Nucleus accumbens (tissue), 56 donors: ENCODE data around the gene SDCBP2.
A peak's percentile ranks its signal among the peaks of the same experiment; 100 is the strongest.

Experiments
- DNase-seq, 56 donors: peaks; one replicate each; lab custom pipeline; 2025; lab: John Stamatoyannopoulos, UW

The SDCBP2 gene

DNA sequence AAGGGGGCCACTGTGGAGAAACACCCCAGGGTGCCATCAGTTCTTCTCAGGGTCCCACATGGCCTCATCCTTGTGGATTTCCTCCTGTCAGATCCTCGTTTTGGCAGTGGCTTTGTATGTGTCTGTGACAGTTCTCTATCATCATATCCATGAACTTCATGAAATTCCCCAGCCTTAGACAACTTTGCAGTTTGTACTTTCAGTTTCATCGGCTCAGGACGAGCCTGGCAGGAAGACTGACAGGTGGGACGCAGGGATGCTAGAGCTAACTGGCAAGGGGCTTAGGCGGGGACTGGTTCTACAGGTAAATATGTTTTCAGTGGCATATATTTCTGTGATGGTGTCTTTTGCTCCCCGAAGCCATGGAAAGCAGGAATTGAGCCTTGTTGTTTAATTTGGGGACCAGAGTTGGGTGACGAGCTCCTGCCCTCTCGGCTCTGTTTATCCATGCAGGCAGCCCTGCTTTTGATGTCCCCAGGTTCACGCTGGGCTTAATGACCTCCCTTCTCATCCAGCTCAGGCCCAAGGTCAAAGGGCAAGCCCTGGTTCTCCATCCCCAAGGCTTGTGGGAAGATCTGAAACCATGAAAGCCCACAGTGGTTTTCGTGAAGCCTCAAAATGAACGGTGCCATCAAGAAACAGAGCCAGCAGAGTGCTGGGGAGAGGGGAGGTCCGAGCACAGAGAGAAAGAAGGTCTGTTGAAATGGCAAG is 11.2 kb downstream of the SDCBP2 start:
- no peak for DNase-seq

DNA sequence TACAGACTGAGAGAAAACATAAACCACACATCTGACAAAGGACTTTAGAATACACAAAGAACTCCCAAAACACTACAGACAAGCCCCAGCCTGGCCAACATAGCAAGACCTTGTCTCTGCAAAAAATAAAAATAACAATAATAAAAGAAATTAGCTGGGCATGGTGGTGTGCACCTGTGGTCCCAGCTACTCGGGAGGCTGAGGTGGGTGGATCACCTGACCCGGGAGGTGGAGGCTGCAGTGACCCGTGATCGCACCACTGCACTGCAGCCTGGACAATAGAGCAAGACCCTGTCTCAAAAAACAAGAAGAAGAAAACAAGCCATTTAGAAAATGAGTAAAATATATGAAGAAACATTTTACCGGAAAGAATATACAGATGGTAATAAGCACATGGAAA is 13.1 kb downstream of the SDCBP2 start:
- DNase-seq: no peak

DNA sequence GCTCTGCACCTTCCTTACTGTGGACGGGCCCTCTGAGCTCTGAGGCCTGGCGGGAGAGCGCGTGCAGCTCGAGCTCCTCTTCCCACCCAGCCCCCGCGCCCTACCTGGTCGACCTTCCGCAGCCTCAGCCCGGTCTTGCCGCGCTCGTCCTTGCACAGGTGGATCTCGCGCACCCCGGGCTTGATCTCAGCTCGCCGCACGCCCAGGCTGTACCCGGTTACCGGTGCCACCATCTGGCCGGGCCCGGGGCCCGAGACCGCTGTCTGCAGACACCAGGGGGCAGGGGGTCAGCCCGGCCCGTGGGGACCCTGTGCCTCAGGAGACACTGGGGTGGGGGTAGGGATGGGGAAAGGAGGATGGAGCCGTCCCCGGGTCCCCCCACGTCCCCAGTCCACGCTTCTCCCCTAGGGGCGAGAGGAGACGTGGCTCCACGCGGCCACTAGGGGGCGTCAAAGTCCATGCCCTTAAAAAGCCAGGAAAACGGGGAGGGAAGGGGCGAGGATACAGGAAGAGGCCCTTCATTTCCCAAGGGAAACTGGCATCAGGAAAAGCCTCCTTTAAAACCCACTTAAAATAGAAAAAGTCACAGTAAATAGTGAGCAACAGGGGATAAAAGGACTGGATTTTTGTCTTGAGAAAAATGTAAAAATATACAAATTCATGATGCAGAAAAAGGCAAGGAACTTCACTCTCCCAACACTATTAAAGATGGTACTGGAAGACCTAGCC is 15.5 kb downstream of the SDCBP2 start:
- DNase-seq: peak in 51 of 56 donors; percentile 22 to 87 (median 61)

DNA sequence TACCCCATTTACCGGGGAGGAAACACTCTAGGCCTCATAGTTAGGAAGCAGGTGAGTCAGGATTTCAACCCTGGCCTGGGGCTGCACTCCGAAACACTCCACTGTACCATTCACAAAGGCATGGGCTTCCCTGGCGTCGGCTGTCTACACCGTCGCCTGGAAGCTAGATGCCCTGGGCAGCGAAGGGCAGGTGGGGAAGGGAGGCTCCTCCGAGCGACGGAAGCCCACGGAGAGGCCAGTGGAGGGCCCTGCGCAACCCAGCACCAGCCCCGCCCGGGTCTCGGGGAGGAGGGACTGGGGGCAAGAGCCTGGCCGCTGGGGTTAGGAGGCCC is 16.1 kb downstream of the SDCBP2 start:
- DNase-seq: no peak

DNA sequence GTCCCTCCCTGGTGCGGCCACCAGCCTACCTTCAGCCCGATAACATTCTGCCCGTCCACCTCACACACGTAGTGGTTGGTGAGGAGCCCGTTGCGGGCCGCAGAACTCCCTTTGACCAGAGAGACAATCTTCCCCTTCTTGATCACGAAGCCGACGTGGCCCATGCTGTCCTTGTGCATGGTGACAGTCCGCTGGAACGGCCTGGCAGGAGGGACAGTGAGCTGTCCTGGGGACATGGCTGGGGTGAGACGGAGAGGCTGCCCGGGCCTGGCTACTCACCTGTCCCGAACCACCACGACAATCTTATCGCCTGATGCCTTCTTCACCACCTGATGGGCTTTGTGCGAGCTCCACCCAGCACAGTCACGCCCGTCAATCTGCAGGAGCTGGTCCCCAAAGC is 16.6 kb downstream of the SDCBP2 start:
- DNase-seq: no peak

DNA sequence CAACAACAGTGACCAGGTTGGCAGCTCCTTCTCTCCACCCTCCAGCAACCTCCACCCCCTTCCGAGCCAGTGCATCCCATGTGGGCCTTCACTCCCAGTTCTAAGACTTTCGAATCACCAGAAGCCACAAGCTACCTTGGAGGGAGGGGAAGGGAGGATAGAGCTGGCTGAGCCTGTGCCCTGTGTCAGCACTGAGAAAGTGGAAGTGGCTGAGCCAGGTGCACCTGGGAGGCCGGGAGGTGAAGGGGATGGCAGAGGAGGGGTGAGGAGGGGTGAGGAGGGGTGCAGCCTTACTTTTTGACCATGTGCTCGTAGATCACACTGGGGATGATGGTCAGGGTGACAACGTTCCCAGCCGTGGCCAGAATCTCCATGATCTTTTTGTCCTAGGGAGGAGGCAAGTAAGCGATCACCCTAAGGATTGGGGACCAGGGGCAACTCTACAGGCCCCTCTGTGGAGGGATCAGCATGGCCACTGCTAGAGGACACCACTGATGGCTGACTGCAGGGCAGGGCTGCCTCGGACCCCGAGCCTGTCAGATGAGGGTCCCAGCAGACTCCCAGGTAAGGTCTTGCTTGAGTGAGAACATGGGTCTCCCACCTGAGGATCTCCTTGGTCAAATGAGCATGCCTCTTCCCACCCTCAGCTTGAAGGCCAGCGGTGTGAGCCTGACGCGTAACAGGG is 18.3 kb downstream of the SDCBP2 start:
- no peak for DNase-seq

DNA sequence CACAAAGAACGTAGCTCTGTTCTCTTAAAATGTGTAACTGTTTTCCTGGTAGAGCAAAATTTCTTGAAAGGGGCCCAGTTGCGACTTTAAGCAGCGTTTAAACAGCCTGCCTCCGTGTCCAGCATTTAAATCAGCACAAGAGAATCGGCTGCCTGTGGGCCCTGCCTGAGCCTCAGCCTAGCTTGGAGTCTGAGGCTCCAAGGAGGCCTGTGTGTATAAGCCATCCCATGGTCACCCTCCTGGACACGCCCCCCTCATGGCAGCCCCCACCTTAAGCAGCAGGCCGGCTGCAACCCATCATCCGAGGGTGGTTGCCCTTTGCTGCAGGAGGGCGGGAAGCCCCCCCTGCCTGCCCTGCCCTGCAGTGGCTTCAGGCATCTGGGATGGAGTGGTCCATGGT is 18.9 kb downstream of the SDCBP2 start:
- DNase-seq: peak in 16 of 56 donors; percentile 5 to 58 (median 26)

DNA sequence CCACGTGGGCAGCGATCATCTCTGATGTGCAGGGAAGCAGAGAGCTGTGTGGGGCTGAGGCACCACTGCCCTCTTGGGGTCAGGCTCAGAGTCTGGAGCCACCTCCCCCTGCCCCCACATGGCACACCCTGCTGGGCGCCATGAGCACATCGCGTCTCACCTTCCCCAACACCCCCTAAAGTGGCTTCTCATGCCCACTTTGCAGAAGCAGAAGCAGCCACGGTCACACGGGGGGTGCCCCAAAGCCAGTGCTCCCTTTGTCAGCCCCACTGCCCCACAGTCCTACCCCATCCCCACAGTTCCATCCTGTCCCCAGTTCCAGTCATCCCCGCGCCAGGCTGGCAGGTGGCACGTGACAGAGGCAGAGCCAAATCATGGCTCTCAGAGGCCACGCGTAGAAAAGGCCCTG is 19.5 kb downstream of the SDCBP2 start:
- peak in 8 of 56 donors; percentile 16 to 45 (median 34) for DNase-seq

DNA sequence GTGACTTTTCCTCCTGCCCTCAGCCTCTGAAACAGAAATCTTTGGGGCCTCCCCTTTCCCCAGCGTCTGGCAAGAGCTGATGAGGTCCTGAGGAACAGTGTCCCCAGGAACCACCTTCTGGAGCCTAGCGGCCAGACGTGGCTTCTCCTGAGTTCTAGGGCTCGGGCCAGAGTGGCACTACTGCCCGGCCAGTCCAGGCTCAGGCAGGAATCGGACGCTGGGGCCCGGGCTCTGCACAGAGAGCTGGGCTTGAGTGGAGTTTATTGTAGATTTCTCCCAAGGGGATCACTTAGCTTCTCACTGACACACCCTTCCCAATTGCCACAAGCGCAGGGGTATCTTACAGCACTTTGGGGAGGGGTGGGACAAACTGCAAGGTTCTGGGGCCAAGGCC is 20.2 kb downstream of the SDCBP2 start:
- DNase-seq: no peak

DNA sequence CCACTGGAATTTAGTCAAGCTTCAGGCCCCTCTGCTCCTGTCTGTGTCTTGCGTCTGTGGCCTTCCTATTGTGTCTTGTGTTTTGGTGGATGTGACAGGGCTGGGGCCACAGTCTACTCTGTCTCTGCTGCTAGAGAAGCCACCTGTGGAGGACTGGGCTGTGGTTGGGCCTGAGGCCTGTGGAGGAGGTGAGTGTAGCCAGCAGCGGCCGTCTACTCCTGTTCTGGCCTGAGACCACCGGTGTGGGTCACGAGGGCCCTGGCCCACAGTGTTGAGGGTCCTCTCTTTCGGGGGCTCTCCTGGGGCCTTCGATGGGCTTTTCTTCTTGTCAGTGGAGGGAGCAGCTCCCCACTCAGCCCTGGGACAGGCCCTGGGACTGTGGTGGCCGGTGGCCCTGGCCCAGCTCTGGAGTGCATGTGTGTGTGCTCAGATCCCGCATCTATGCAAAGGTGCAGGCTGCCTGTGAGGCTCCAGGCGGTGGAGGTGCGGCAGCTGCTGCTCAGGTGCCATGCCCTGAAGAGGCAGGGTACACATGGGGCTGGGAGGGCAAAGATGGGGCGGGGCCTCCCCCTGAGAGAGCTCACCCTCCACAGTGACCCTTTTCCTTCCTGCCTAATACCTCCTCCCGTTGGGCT is 20.8 kb downstream of the SDCBP2 start:
- DNase-seq: no peak

DNA sequence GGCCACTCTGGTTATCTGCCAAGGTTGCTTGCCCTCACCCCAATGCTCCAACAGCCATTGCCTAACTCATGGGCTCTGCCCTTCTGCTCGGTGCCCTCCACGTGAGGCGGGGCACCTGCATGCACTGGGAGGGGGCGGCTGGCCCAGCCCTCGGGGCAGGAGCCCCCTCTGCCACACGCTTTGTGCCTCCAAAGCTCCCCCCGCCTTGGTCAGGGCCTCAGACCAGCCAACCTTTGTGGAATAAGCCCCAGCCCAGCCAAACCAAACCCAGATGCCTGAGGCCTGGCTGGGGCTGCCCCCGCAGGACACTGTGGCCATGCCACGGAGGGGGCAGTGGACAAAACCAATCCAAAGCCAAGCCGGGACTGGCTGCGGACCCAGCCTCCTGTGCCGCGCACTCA is 21.4 kb downstream of the SDCBP2 start:
- DNase-seq: no peak

DNA sequence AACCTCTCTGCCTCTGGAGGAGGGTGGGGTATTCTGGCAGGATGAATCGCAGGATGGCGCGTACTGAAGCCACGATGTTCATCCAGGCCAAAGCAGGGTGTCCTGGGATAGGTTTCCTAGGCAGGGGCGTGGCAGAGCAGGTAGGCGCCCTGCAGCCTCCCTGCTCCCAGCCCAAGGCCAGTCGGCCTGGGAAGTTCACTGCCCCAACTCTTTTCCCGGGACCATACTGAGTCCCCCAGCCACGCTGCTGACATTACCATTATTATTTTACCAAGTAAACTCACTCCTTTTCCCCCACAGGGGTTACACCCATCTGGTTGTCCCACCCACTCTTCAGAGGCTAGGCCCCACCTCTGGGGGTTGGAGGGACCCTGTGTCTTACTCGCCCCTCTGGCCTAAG is 21.8 kb downstream of the SDCBP2 start:
- no peak for DNase-seq

DNA sequence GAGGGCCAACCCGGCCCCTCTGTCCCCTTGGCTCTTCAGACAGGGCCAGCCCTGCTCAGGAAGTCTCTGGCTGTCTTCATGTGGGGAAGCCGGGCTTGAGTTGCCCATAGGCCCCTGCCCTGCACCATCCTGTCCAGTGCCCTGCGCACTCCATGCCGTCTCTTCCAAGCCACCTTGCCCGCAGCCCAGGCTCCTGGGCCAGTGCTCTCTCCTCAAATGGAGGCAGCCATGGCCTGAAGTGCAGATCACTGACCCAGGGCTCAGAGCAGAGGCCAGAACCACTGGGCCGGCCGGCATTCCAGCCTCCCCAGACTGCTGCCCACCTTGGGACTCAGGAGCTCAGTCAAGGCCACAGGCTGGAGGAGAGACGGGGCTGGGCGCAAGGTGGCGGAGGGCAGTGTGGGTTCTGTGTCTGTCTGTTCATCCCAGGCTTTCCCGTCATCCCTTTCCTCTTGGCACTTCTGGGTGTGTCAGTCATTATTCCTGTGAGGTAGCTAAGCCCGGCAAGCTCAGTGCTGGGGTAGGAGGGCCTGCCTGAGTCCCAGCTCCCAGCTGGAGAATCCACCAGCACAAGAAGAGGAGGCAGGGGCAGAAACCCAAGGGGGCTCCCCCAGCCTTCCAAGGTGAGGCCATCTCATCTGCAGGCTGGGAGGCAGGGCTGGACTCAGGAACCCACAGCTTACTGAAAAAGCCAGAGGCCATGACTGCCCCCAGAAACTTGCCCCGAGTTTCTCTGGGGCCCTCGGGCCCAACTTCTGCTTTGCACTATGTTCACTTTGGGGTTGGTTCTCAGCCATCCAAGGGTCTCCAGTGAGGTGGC is 22.4 kb downstream of the SDCBP2 start:
- no peak for DNase-seq

DNA sequence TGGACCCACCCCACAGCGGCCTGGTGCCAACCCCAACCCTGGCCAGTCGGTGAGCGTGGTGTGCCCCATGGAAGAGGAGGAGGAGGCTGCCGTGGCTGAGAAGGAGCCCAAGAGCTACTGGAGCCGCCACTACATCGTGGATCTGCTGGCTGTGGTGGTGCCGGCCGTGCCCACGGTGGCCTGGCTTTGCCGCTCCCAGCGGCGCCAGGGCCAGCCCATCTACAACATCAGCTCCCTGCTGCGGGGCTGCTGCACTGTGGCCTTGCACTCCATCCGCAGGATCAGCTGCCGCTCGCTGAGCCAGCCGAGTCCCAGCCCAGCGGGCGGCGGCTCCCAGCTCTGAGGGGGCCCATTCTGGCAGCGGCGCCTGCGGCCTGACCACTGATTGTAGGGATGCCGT is 23.2 kb downstream of the SDCBP2 start:
- DNase-seq: no peak

DNA sequence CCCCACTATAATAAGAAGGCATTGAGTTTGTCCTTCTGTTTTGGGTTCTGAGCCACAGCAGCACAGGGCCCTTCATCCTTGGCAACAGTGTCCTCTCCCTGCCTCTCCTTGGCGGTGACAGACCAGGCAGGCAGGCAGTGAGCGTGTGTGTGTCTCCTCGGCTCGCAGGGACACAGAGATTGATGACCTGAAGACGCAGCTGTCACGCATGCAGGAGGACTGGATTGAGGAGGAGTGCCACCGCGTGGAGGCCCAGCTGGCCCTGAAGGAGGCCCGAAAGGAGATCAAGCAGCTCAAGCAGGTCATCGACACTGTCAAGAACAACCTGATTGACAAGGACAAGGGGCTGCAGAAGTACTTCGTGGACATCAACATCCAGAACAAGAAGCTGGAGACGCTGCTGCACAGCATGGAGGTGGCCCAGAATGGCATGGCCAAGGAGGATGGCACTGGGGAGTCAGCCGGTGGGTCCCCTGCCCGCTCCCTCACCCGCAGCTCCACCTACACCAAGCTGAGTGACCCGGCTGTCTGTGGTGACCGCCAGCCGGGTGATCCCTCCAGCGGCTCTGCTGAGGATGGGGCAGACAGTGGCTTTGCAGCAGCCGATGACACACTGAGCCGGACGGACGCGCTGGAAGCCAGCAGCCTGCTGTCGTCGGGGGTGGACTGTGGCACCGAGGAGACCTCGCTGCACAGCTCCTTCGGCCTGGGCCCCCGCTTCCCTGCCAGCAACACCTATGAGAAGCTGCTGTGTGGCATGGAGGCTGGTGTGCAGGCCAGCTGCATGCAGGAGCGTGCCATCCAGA is 24.0 kb downstream of the SDCBP2 start:
- DNase-seq: peak in 1 of 56 donors; percentile 5

DNA sequence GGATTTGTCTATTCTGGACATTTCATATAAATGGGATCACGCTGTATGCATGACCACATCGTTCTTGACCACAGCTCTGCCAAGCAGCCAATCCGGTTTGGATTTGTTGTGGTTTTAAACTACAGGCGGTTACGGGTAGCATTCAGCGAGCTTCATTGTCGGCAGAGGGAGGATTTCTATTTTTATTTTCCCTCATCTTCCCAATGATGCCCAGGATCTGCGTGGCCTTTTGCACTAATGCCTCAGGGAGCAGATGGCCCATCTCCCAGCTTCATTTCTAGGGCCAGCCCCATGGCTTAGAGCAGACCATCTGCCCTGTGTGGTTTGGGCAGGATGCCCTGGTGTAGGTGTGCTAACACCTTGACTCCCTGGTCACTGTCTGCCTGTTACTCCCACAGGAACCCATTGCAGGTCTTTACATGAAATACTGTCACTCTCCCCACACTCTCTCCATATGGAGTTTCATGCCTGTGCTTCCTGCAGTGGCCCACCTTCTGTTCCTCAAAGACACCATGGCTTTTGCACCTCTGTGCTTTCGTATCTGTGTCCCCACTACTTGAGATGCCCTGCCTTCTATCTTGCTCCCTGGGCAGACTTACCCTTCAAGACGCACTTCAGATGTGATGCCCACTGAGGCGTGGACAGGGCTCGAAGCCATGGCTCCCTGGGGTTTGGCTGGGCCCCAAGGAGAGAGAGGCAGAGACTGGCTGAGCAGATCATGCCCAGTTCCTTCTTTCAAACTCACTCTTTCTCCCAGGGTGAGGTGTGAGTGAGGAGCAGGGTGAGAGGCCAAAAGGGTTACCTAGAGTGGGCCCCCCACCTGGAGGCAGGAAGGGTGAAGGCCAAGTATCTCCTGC is 26.0 kb downstream of the SDCBP2 start:
- DNase-seq: peak in 3 of 56 donors; percentile 11 to 53 (median 22)

DNA sequence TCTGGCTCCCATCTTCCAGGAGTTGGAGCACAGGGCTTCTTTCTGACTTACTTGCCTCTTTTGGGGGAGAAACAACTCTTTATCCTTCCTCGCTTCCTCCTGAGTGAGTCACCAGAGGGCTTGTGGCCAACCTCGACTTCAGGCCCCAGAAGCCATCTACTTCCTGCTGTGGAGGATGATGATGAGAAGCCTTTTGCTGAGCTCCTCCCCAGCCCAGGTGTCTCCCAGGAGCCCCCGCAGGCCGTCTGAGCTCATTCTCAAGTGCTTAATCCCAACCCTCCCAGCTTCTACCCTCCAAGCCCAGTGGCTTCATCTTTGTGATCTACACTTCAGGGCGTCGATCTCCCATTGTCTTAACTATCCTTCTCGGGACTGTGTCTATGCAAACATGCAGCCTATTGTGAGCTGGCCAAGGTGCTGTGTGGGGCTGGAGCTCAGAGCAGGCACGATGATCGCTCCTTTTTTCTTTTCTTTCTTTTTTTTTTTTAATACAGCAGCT is 27.9 kb downstream of the SDCBP2 start:
- no peak for DNase-seq

DNA sequence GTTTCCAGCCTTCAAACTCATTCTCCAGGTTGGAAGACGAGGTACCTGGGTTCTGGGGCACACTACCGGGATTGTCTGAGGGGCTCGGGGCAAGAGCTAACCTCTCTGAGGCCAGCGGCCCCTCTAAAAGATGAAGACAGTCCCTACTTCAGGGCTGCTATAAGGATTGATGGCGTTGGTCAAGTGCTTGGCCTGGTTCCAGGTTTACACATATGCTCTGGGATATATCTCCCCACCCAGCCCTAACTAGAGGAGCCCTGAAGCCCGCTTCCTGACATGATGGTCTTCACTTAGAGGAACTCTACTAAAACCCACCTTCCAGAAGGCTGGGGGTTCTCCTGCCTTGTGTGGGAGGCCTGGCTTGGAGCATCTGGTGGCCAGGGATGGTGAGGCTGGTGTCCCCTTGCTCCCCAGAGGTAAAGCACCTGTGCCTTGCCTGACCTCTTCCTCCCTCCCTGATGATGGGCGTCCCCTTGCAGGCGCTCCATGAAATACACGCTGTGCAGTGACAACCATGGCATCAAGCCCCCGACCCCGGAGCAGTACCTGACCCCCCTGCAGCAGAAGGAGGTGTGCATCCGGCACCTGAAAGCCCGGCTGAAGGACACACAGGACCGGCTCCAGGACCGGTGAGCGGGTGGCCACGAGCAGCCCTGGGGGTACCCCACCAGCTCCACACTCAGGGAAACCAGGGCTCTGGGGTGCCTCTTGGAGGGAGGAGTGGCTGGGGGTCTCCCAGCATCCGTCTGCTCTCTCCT is 28.7 kb downstream of the SDCBP2 start:
- DNase-seq: no peak
